Uterus (tissue), 2 donors: ENCODE data around the gene GPATCH8.

Experiments used
- POLR2A ChIP-seq, 2 donors: fragments of 450-650 bp; IDR thresholded peaks; one replicate each; pipeline ENCODE4 v1.6.1; 2016; ENCODE audit warnings: antibody characterized with exemption in 2 of 2, mild to moderate bottlenecking in 1 of 2, moderate library complexity in 1 of 2
- TF ChIP-seq, protein P1 (sequence below), 4 experiments: fragments of 200-600 bp in 2 of 4; fragments of 450-650 bp in 2 of 4; sonication (generic) in 2 of 4; IDR thresholded peaks; one replicate each; pipeline ENCODE4 v1.5.1; 2016 to 2019; ENCODE audit warnings: antibody characterized with exemption in 4 of 4, mild to moderate bottlenecking in 2 of 4, moderate library complexity in 1 of 4

DNA sequence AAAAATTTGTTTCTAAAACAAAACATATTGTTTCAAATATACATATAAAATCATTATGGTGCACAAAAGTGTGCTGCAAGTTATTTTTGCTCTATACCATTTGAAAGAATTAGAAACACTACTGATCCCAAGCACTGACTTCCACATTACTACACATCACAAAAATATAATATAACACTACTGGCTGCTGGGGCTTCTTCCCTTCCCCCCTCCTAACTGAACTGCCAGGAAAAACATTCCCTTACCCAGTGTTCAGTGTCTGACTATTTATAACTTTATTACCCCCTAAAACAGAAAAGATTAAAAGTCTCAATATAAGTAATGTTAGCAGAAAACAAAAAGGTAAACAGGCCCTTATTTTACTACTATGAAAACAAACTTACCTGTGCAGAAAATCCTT lies 36.9 kb downstream of the GPATCH8 start:
- TF ChIP-seq, protein P1, sequence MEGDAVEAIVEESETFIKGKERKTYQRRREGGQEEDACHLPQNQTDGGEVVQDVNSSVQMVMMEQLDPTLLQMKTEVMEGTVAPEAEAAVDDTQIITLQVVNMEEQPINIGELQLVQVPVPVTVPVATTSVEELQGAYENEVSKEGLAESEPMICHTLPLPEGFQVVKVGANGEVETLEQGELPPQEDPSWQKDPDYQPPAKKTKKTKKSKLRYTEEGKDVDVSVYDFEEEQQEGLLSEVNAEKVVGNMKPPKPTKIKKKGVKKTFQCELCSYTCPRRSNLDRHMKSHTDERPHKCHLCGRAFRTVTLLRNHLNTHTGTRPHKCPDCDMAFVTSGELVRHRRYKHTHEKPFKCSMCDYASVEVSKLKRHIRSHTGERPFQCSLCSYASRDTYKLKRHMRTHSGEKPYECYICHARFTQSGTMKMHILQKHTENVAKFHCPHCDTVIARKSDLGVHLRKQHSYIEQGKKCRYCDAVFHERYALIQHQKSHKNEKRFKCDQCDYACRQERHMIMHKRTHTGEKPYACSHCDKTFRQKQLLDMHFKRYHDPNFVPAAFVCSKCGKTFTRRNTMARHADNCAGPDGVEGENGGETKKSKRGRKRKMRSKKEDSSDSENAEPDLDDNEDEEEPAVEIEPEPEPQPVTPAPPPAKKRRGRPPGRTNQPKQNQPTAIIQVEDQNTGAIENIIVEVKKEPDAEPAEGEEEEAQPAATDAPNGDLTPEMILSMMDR (IDR thresholded peaks at IDR 0.05) = no peak
- TF ChIP-seq POLR2A (IDR thresholded peaks at IDR 0.05) = no peak
